Right renal cortex interstitium (tissue), 3 donors: ENCODE data around the gene BACH2. TPM values are rescaled to one million over a fixed set of nuclear protein-coding genes. Genes with fewer than 3 reads are reported as not detected.
"Not testable (repeated sequence)": the region's sequence is repeated elsewhere in the genome, so short reads cannot be mapped to it uniquely, and the experiment has no call there.

Experiments used
- DNase-seq, 3 donors: peaks; one replicate each; pipeline ENCODE4 v3.0.0-alpha.2; 2013; ENCODE audit warnings: low read depth in 3 of 3, low spot score in 2 of 3
- polyA plus RNA-seq, 3 donors: library from polyadenylated mRNA; unstranded; fragments of 120-200 nt; gene quantifications; one replicate each; pipeline ENCODE4 v1.2.1, GENCODE V29; 2013; ENCODE audit not compliant: insufficient read length in 3 of 3

BACH2 gene
- polyA plus RNA-seq, 3 donors: 9.1 to 11.3 (median 10.0) TPM

DNA sequence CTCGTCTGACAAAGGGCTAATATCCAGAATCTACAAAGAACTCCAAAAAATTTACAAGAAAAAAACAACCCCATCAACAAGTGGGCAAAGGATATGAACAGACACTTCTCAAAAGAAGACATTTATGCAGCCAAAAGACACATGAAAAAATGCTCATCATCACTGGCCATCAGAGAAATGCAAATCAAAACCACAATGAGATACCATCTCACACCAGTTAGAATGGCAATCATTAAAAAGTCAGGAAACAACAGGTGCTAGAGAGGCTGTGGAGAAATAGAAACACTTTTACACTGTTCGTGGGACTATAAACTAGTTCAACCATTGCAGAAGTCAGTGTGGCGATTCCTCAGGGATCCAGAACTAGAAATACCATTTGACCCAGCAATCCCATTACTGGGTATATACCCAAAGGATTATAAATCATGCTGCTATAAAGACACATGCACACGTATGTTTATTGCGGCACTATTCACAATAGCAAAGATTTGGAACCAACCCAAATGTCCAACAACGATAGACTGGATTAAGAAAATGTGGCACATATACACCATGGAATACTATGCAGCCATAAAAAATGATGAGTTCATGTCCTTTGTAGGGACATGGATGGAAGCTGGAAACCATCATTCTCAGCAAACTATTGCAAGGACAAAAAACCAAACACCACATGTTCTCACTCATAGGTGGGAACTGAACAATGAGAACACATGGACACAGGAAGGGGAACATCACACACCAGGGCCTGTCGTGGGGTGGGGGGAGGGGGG is 130.3 kb downstream of the BACH2 start:
- DNase-seq: not testable (repeated sequence)

DNA sequence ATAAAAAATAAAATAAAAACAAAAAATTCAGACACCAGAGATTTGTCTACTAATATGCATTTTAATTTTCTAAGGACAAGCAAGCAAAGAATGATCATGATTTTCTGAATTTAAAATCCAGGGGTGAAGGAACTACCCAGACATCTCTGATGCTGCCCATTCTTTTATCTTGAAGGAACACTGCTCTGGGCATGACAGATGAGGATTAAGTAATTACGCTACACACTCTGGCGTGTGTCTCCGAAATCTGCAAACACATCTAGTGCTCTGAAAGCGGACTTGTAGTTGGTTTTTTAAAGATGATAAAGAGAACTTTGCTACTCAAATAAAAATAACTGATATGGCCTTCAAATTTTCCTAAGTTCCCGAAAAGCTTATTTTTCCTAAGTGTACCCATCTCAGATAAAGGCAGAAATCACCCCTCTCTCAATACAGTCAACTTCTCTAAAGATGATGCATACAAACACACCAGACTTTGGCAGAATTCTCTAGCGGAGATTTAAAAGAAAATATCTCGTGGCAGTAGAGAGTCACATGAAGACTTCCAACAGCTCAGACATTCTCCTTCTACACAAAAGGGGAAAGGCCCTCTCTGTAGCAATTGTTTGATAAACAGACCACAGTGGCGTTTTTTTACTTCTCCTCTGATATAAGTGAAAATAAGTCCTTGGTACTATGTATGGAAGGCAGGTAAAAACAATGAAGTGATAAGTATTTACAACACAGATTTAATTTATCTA is 133.8 kb downstream of the BACH2 start:
- DNase-seq: no peak

DNA sequence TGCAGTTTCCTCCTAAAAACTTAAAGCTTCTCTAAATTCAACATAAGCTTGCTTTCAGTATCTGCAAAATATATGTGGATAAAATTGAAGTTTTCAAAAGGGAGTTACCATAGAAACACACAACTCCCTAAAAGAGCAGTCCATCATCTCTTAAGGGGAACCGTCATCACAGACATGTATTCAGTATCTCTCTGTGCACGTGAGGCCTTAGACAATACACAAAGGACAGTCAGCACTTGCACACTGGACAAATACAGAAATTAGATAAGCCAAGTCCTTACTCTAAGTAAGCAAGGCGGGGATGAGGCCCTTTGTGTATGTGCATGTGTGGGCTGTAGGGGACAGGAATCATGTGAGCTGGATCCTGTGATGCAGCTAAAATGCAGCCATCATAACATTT is 136.6 kb downstream of the BACH2 start:
- no peak for DNase-seq

DNA sequence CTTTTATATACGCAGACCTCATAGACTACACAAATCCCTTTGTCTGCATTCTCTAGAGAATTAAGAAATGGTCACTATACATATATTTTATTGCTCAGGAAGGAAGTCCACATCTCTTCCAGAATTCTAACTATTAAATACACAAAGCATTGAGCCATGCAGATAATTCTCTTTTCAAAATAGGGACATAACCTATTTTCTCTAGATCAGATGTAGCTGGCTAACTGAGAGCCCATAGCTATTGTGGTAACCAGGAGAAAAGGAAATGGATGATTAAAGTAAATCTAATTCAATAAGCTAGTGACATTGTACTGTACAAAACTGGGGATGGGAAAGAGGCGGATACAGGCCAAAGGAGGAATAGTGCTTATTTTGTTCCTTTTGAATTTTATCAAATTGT is 137.2 kb downstream of the BACH2 start:
- no peak for DNase-seq

DNA sequence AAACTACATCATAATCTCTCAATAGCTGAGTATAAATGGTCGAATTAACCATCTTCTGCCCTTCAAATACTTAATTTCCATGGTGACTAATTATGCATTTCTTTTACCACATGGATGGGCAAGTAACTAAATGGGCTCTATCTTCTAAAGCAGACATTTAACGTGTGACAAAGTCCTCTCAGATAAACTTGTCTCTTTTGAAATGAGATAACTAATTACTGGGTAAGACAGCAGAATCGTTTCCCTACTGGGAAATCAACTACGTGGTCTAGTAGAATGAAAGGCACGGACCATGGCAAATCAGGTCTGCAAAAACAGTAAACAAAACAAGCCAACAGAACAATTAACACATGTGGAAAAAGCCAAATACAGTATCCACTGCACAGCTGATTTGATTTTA is 137.7 kb downstream of the BACH2 start:
- no peak for DNase-seq

DNA sequence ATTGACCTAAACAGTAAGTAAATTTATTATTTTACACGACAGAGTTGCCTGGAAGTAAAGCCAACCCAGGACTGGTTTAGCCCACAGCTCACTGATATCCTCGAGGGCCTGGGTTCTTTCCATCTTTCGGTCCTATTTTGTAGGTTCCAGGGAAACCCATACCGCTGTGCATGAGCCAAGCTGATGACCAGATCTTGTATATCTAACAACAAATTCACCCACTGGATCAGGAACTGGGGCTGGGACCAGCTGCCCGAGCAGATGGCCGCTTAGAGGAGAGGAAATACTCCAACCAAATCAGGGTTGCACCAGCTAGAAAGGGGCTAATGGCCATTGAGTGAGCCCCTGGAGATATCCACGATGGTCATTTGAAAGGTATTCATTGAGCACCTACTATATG is 139.2 kb downstream of the BACH2 start:
- no peak for DNase-seq

DNA sequence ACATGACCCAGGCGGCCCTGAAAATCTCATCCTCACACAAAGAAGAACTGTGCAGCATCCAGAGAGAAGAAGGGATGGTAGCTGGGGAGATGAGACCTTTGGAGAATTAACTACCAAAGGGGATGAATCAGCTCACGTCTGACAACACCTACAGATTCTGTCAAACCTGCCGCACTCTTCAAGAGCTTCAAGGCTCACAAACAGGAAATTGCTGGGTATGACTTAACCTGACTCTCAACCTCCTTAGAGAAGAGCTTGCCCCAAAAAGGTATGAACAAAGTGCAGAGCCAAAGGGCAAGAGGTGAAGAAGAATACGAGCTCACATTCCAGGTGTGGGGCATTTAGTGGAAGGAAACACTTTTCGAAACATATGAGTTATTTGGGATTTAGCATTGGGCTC is 139.8 kb downstream of the BACH2 start:
- no peak for DNase-seq

DNA sequence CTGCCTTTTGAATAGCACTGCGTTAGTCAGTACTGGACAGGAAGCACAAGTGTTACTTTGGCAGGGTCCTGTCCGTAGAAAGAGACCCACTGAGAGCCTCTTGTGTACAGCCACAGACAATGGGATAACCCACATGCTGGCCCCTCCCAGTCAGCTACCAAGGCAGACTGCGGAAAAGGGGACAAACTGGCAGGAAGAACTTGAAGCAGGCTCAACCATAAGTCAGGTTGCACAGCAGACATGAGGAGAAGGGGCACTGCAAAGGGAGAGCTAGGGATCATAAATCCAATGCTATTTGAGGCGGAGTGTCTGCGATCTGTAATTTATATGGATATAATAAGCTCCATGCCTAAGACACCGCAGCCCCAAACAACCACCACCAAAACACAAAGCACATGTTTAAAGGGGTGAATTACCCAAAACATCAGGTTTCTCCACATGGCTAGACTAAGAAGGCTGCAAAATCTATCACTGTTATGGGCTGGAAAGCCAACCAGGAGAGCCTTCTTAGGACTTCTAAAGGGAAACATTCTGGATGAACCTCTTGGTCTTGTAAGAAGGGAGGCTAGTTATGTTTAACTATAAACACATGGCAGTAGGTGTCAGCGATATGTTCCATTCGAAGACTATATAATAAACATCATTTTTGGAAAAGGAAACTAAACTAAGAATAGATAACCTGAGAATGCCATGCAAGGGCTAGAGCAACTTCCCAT is 141.7 kb downstream of the BACH2 start:
- DNase-seq: no peak

DNA sequence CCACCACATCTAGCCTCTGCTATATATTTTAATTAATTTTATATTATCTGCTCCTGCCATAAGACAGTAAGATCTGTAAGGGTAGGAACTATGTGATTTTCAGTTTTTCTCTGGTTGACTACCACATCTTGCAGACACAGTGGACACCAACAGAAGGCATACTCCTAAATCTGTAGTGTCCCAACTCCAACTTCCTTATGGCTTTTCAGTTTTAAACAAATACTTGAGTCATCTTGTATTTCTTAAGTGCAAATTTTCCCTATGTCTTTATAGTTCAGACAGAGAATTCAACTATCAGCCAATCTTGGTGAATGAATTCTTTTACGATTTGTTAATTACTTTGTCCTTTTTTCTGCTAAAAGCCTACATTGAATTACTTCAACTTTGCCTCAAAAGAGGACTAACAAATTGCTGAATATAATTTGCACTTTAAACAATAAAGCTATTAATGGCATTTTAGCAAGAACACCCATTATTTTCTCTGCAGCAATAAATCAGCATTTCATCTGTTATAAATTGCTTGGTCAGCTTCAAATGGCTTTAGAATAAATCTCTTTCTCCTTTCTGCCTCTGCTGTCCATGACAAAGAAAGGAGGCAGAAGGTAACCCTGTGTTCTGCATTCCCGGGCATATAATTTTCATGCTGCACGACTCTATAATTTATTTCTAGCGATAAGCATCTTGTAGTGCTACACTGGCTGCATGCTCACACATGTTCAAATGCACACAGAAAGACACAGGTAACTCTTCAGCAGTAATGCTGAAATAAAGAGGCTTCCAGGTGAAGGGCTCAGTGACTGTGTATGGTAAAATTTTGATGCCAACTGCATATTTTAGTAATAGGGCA is 144.8 kb downstream of the BACH2 start:
- DNase-seq: no peak

DNA sequence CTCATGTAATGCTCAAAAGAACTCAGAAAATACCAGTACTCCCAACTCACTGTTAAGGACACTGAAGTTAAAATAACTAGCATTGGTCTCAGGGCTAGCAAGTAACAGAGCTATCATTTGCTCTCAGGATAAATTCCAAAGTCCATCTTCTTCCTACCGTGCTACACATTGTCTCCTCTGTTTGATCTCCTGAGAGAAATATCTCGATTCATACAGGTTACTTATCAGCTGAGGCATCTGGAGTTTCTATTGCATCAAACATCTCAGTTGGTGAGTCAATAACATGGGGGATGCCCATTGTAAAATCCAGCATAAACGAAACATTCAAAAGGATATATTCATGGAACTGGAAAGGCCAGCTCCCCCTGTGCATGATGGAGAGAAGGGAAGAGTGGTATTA is 147.4 kb downstream of the BACH2 start:
- DNase-seq: no peak

DNA sequence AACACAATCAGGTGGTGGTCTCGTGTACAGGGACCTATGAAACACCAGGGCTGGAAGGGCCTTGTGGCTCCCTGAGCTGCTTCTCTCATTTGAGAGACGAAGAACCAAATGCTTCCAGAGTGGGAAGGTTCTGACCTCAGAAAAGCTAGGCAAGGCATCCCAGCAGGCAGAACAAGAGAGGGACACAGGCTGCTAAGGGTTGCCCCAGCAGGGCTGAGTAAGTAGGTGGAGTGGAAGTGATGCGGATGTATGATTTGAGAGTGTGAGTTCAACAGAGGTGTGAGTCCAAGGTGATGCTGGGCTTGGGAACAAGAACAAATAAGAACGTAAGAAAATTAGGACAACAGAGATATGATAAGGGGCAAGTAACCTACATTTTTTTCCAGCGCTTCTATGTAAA is 147.8 kb downstream of the BACH2 start:
- DNase-seq: no peak

DNA sequence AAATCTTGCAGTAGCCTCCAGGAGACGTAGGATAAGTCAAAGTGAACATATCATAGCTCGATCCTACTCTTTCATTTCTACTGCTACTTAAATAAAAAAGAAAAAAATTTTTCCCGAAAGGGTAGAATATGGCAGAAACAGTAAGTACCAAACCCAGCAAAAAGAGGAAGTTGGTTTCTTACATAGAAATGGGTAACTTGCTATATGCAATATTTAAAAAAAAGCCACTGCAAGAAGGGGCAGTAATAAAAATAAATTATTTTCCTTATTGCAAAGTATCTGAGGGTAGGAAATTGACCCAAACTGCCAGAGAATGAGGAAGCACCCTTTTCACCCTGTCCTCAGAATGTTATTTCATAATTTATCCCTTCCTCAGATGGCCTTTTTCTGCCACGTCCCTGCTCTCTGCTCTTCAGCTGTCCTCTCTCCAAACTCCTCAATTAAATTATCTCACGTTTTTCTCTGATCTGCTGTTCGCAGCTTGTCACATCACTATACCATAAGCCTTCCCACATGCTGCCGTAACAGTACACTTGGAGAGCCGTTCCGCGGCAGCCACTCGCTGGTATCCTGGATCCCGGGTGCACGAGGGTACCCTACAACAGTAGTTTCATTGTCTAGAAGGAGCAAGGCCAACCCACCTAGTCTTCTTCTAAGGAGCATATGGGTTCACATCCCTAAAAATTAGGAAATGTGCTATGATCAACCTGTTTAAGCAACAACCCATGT is 149.6 kb downstream of the BACH2 start:
- no peak for DNase-seq

DNA sequence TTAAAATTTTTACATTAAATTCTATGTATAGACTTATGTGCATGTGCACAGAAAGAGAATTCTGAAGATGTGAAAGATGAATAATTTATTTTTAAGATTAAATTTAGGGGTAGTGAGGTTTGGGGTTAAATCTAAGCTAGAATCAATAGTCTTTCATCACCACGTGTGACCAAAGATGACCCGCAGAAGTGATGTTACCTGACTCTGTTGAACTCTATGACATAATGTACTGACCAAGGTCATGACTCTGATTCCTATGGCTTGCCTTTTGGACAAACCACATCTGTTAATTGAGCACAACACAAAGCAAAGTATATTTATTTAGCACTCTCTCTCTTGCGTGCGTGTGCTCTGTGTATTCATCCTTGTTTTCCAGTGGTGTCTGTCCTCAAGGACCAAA is 150.6 kb downstream of the BACH2 start:
- no peak for DNase-seq

DNA sequence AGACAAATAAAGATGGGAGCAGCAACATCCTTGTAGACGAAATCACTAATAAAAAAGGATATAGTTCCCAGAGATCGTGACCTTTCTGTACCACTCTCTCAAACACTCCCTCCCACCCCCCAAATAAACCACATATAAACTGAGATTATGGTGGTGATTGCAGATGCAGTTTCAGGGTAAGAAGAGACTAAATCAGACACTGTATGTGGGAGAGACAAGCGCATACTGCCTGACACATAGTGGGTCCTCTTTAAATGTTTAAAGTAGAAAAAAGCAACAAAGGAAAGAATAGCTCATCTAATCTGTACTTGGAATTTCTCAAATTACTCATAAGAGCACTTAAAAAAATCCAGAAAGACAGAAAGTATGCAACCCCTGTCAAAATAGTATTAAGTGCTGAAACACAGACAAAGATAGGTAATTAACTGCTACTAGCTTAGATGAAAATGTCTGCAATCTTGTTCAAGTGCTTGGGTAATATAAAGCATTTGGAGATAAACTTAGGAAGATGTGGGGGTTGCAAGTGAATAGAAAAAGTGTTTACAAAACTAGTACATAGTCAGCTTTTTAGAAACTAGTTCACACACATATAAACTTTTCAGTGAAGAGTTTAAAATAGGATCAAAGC is 151.6 kb downstream of the BACH2 start:
- DNase-seq: no peak

DNA sequence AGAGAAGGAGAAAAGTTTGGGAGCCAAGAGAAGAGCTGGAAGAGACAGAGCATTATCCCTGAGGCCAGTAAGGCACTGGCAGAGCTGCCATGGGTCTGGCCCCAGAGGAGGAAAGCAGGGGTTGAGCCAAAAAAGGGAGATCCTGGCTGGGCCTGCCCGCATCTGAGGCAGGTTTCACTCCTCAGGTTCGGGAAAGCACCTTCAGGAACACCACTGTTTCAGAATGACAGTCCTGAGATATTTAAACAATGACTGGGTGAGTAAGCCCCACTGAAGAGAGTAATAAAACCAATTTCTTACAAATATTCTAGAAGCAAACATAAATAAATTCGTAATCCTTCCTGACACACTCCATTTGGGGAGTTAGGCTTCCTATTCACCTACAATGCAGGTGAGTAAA is 152.2 kb downstream of the BACH2 start:
- DNase-seq: no peak

DNA sequence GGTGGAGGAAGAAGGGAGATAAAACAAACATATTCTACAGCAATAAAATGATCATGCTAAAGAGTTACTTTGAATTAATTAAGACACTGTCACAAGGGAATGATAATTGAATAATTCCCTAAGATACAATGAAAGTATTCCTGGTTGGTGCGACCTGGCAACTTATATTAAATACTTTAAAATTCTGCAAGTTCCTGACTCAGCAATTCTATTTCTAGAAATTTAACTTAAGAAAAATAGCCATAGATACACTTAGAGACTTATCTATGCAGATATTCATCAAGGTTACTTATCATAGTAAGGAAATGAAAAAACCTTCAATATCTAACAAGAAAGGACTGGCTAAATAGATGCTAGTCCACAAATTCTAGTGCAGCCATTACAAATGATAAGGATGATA is 156.0 kb downstream of the BACH2 start:
- DNase-seq: no peak

DNA sequence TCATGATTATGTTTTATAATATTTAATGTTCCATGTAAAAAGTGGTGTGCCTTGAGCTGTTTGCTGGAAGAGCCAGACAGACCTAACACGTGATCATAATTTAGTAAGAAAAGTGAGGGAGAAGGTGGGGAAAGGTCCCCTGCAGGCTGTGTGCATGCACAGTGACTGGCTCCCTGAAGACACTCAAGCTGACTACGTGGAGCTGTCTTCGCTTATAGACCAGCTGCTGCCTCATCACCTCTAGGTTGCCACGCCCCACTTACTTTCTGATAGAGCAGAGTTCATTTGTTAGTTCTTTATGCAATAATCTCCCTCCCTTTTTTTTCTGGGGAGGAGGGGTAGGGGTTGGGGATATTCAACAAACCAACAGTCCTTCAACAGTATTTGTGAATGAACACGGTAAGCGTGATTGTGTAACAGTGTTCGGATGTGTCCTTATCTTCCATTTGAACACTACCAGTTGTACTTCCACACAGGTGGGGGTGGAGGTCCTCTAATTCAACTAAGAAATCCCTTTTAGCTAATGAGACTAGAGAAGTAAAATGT is 157.3 kb downstream of the BACH2 start:
- no peak for DNase-seq

DNA sequence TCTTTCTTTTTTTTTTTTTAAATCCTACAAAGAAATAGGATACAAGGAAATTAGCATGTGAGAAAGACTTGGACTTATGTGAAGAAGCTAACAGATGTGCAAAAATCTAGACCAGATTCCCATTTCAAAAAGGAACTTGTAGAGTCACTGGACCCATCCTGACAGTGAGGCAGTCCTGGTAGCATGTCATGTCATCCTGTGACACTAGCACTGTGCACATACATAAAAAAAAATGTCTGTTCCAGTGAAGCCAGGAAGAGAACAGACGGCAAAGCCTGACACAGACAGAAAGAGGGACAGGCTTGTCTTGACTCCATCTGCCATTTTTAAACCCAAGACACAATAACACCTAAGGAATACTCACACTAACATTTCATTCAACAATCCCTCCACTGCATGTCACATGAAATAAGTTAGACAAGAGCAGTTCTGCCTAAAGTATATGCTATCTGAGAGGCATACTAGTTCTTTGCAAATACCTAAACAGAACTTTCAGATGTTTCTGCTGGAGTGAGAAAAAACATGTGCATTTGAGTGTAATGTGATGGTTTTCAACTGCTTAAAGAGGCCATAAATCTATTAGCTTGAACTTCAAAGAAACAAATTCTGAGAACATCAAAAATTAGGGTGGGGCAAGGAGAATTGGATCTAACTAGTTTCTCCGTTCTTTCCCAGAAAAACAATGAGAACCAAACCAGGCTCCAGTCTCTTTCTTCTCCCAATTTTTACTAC is 159.6 kb downstream of the BACH2 start:
- DNase-seq: no peak

DNA sequence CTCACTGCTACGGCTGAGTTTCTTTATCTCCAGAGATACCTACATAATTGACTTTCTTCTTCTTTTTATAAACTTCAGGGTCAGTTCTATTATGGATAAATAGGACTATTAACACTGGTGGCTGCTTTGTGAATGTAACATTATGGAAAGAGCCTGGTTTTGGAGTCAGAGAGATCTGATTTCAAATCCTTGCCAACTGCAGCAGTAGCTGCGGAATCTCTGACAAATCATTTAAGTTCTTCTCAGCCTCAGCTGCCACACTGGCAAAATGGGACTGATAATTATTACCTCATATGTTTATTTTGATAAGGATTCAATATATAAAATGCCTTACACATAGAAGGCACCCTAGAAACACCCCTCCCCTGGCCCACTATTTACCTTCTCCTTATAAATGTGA is 160.5 kb downstream of the BACH2 start:
- DNase-seq: no peak
